SIG-M5 treated with dmso at 0.1 percent for 504 hours (cell line): ENCODE data around the gene FAM204A.

Experiments
- DNase-seq: peaks from one replicate; lab custom pipeline; 2025; ENCODE audit not compliant: unreplicated experiment; lab: John Stamatoyannopoulos, UW

FAM204A gene

DNA sequence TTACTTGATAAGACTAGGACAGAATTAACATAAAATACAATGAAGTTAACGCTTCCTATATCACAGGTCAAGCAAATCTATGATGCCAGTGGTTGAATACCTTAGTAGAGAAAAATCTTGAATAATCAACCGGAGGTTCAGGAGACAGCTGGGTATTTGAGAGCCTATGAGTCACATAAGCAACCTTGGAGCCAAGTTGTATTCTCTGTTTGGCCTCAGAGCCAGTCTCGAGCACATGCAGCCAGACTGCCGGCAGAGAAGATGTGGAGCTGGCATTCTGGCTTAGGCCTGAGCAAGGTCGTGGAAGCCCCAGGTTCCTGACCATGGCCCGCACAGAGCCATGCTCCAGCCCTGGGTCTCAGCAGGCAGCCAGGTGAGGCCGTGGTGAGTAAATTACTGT is 90.3 kb downstream of the FAM204A start:
- DNase-seq = no peak

DNA sequence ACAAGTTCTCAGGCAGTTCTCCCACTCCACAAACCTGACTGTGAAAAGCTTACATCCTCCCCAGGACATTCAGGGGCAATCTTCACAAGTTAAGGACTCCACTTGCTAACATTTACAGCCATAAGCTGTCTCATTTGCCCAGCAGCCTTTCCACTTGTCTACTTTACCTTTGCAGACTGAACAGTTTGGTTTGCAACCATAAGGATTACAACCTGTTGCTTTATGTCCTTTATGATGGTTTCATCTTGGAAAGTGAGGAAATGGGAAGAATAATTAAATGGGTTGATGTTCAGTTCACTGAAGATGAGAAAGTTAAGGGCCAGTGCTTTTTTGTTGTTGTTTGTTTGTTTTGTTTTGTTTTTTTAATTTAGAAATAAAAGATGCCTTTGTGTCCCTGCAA is 92.4 kb downstream of the FAM204A start:
- DNase-seq = no peak
